Measurements from ENCODE around the gene GPR39. TPM values are rescaled to one million over a fixed set of nuclear protein-coding genes. Genes with fewer than 3 reads are reported as not detected.

GPR39 gene
- total RNA-seq, 2 donors from 2014 or later: 1.9 to 2.7 TPM

DNA sequence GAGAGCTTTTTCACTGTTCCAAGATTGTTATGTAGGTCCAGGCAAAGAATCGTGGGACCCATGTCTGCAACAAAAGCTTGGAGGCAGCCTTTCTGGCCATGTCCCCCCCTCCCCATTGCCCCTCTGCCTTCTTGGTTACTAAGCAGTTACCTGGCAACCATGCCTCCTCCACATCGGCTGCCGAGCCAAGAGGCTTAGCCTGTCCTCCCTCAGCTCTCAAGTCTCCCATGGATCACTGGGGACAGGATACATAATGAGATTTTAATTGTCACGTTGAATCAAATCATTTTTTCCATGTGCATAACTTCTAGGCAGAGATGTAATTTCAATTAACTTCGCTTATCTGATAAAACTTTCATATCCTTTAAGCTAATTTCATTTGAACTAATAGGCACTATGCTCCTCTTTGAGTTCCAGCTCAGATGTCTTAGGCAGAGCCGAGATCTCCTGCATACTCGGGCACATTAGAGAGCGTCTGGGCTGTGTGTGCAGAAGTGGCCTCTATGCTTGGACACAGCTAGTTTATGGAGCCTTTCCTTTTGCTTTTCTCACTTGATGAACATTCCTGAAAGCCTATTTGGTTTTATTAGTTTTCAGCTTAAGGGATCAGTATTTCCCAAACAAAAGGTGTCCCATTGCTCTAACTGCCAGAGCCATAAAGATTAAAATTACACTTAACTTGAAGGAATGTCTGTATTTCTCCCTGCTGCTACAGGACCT is 172.7 kb downstream of the GPR39 start:
- no peaks in the 10 kb centered on the region for H3K27me3 ChIP-seq (replicated peaks; ENCODE audit: insufficient read depth)
- no peak overlapping the region for H3K4me3 ChIP-seq
- H3K27ac ChIP-seq: no peak overlapping the region
- H3K4me1 ChIP-seq (ENCODE audit: control insufficient read depth in 1 of 2, low read depth in 2 of 2): no peaks in the 10 kb centered on the region
- TF ChIP-seq, protein P1, sequence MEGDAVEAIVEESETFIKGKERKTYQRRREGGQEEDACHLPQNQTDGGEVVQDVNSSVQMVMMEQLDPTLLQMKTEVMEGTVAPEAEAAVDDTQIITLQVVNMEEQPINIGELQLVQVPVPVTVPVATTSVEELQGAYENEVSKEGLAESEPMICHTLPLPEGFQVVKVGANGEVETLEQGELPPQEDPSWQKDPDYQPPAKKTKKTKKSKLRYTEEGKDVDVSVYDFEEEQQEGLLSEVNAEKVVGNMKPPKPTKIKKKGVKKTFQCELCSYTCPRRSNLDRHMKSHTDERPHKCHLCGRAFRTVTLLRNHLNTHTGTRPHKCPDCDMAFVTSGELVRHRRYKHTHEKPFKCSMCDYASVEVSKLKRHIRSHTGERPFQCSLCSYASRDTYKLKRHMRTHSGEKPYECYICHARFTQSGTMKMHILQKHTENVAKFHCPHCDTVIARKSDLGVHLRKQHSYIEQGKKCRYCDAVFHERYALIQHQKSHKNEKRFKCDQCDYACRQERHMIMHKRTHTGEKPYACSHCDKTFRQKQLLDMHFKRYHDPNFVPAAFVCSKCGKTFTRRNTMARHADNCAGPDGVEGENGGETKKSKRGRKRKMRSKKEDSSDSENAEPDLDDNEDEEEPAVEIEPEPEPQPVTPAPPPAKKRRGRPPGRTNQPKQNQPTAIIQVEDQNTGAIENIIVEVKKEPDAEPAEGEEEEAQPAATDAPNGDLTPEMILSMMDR (IDR thresholded peaks at IDR 0.05): no peak
- H3K36me3 ChIP-seq: no peaks in the 10 kb centered on the region
- no peaks in the 10 kb centered on the region for H3K9me3 ChIP-seq
- no peak for DNase-seq (ENCODE audit: low spot score)
- ATAC-seq (ENCODE audit: insufficient number of reproducible peaks, low FRiP score, low read depth): no peak

DNA sequence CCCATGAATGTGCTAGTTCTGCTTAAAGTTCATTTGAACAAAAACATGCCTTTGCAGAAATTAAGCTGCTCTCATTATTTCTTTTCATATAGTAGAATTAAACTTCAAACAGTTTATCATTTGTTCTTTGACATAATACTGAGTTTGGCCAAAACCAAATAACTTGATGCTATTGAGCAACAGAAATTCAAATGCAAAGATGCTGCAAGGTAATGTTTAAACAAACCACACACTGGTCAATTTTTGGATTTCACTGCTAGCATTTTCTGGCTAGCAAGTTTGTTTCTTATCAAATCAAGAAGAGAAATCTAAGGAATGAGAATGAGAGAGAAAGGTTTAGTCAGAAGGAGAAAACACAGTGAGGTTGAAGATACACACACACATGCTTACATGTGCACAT is 173.4 kb downstream of the GPR39 start:
- no peaks in the 10 kb centered on the region for H3K36me3 ChIP-seq
- no peak overlapping the region for H3K27ac ChIP-seq
- ATAC-seq (ENCODE audit: insufficient number of reproducible peaks, low FRiP score, low read depth) (no peak), DNase-seq (ENCODE audit: low spot score) (no peak)
- H3K4me3 ChIP-seq: no peak overlapping the region
- no peaks in the 10 kb centered on the region for H3K27me3 ChIP-seq (replicated peaks; ENCODE audit: insufficient read depth)
- H3K9me3 ChIP-seq: no peaks in the 10 kb centered on the region
- TF ChIP-seq, protein P1 (IDR thresholded peaks at IDR 0.05): no peak
- H3K4me1 ChIP-seq (ENCODE audit: control insufficient read depth in 1 of 2, low read depth in 2 of 2): no peaks in the 10 kb centered on the region

DNA sequence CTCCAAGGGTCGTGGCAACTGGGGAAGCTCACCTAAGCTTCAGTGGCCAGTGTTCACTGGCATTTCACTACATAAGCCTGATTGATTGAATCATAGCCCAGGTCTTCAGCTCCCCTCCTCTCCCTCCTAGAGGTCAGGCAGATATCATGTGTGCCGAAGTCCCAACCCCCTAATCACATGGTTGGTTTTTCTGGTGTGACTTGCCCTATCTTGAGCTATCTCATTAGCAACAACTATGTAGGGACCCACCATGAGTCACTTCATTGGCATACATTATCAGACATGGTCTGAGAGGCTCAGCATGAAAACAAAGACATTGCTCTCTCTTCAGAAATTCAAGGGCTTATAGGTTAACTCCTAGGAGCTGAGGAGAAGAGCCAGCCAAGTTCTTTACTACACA is 176.6 kb downstream of the GPR39 start:
- DNase-seq (ENCODE audit: low spot score): no peak

DNA sequence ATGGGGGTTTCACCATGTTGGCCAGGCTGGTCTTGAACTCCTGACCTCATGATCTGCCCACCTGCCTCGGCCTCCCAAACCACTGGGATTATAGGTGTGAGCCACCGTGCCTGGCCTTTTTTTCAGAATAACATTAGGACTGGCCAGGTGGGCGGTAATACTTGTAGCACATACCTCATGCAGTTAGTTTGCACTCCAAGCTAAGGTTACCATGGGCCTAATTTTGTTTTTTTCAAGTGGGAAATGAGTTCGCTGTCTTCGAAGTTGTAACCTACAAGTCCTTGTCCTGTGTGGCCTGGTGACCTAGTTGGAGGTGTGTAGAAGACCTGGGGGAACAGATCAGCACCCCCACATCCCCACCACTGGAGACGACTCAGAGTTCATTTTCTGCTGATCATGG is 178.6 kb downstream of the GPR39 start:
- TF ChIP-seq, protein P1 (IDR thresholded peaks at IDR 0.05): no peak
- H3K36me3 ChIP-seq: no peaks in the 10 kb centered on the region
- DNase-seq (ENCODE audit: low spot score): no peak
- no peak for ATAC-seq (ENCODE audit: insufficient number of reproducible peaks, low FRiP score, low read depth)
- no peak overlapping the region for H3K4me3 ChIP-seq
- H3K27ac ChIP-seq: no peak overlapping the region
- H3K27me3 ChIP-seq (replicated peaks; ENCODE audit: insufficient read depth): no peaks in the 10 kb centered on the region
- H3K4me1 ChIP-seq (ENCODE audit: control insufficient read depth in 1 of 2, low read depth in 2 of 2): no peaks in the 10 kb centered on the region
- H3K9me3 ChIP-seq: no peaks in the 10 kb centered on the region

More for the DNA sequence above, 176.6 kb downstream of the GPR39 start:
- H3K27me3 ChIP-seq (replicated peaks; ENCODE audit: insufficient read depth): no peaks in the 10 kb centered on the region
- no peaks in the 10 kb centered on the region for H3K4me1 ChIP-seq (ENCODE audit: control insufficient read depth in 1 of 2, low read depth in 2 of 2)
- H3K36me3 ChIP-seq: no peaks in the 10 kb centered on the region
- H3K27ac ChIP-seq: no peak overlapping the region
- H3K9me3 ChIP-seq: no peaks in the 10 kb centered on the region
- TF ChIP-seq, protein P1 (IDR thresholded peaks at IDR 0.05): no peak
- no peak overlapping the region for H3K4me3 ChIP-seq
- no peak for ATAC-seq (ENCODE audit: insufficient number of reproducible peaks, low FRiP score, low read depth)

DNA sequence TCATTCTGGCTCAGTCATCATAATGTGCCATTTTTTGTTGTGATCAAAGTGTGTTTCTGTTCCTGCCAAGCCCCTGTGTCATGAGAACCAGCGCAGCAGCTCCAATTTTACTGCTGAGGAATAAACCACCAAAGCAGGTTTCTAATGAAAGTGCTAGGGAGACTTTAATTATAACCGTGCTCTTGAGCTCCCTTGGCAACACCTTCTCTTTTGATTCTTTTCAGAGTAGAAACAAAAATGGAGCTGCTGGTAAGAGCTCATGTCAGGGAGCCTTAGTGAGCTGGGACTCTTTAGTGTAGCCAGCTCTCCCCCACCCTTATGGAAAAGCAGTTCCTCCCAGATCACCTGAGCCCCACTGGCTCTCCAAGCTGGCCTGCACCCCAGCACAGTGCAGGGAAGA is 179.1 kb downstream of the GPR39 start:
- H3K27me3 ChIP-seq (replicated peaks; ENCODE audit: insufficient read depth): no peaks in the 10 kb centered on the region
- H3K4me3 ChIP-seq: no peak overlapping the region
- no peaks in the 10 kb centered on the region for H3K9me3 ChIP-seq
- no peaks in the 10 kb centered on the region for H3K36me3 ChIP-seq
- H3K27ac ChIP-seq: no peak overlapping the region
- ATAC-seq (ENCODE audit: insufficient number of reproducible peaks, low FRiP score, low read depth): no peak
- TF ChIP-seq, protein P1 (IDR thresholded peaks at IDR 0.05): no peak
- DNase-seq (ENCODE audit: low spot score): no peak
- H3K4me1 ChIP-seq (ENCODE audit: control insufficient read depth in 1 of 2, low read depth in 2 of 2): no peaks in the 10 kb centered on the region
